Measurements from ENCODE around the gene DNAJB8.
A peak's percentile ranks its signal among the peaks of the same experiment; 100 is the strongest.

DNAJB8 gene

GRCh38 chr3:128461731-128462130 is 5.0 kb downstream of the DNAJB8 start:
- H3K4me1 Mint-ChIP-seq = no peaks in the 10 kb centered on the region
- no peak for TF ChIP-seq CTCF (IDR thresholded peaks at IDR 0.05; ENCODE audit: unreplicated experiment in 3 of 3)

GRCh38 chr3:128459461-128459820 is 7.2 kb downstream of the DNAJB8 start:
- Mint-ChIP-seq H3K4me3 (no peak overlapping the region), H3K27me3 (ENCODE audit: low read depth) (peaks cover 52% of the 10 kb centered on the region), H3K9me3 (no peaks in the 10 kb centered on the region), H3K4me1 (peaks cover 5% of the 10 kb centered on the region), H3K27ac (no peak overlapping the region), H3K36me3 (ENCODE audit: low read depth) (no peaks in the 10 kb centered on the region)
- TF ChIP-seq CTCF (IDR thresholded peaks at IDR 0.05; ENCODE audit: unreplicated experiment in 3 of 3) = no peak

More at GRCh38 chr3:128461731-128462130, 5.0 kb downstream of the DNAJB8 start:
- Mint-ChIP-seq H3K27ac (no peak overlapping the region), H3K4me3 (no peak overlapping the region), H3K9me3 (no peaks in the 10 kb centered on the region), H3K36me3 (ENCODE audit: low read depth) (no peaks in the 10 kb centered on the region), H3K27me3 (ENCODE audit: low read depth) (peaks cover 56% of the 10 kb centered on the region)

GRCh38 chr3:128458746-128459460 is 7.8 kb downstream of the DNAJB8 start:
- no peak for TF ChIP-seq CTCF (IDR thresholded peaks at IDR 0.05; ENCODE audit: unreplicated experiment in 3 of 3)
- Mint-ChIP-seq H3K9me3 (no peaks in the 10 kb centered on the region), H3K4me3 (no peak overlapping the region), H3K4me1 (peaks cover 5% of the 10 kb centered on the region), H3K27me3 (ENCODE audit: low read depth) (peaks cover 47% of the 10 kb centered on the region), H3K36me3 (ENCODE audit: low read depth) (no peaks in the 10 kb centered on the region), H3K27ac (no peak overlapping the region)

- Mint-ChIP-seq H3K27ac (peak overlapping the region; percentile 9 to 19 (median 14)), H3K9me3 (no peaks in the 10 kb centered on the region), H3K4me1 (peaks cover 5% of the 10 kb centered on the region), H3K36me3 (ENCODE audit: low read depth) (no peaks in the 10 kb centered on the region), H3K27me3 (ENCODE audit: low read depth) (peaks cover 40% of the 10 kb centered on the region), H3K4me3 (no peak overlapping the region)
- no peak for TF ChIP-seq CTCF (IDR thresholded peaks at IDR 0.05; ENCODE audit: unreplicated experiment in 3 of 3)
Observed at GRCh38 chr3:128457937-128458336, 8.8 kb downstream of the DNAJB8 start.

DNA sequence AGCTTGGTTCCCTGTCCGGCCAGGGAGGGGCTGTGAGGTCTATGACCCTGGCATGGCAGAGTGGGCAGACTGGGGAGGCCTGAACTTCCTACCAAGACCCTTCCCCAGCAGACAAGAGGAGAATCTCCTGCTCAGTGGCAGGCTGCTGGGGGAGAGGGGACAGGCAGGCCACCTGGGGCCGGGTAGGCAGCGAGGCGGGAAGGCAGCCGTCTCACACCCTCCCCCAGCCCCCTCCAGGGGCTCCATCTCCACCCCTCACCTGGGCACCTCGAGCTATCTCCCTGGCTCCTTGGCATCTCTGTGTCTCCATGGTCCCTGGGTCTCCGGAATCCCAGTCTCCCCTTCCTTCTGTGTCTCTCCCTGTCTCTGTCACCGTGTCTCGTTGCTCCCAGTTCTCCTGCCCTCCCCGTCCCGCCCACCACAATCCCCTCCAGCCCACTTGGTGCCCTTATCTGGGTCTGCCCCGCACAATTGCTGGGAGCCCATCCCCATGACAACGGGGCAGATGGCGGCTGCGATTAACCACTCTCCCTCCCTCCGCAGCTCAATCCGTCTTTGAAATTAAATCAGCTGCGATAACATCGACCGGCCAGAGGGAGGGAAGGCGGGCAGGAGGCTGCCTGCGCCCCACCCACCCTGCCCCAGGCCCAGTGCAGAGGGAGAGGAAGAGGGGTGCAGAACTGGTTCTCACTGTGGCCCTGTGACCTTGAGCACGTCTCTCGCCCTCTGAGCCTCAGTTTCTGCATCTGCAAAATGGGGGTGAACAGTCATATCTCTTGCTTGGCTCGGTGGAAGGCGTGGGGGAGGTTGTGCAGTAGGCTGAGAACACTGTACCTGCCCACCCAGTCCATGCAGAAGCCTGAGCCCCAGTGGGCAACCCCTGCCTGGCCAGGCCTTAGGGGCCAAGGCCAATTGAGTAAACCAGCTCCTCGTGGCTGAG is 9.6 kb downstream of the DNAJB8 start:
- no peak for TF ChIP-seq CTCF (IDR thresholded peaks at IDR 0.05; ENCODE audit: unreplicated experiment in 3 of 3)
- peaks cover 5% of the 10 kb centered on the region for H3K4me1 Mint-ChIP-seq
- H3K4me3 Mint-ChIP-seq = no peak overlapping the region
- no peaks in the 10 kb centered on the region for H3K36me3 Mint-ChIP-seq (ENCODE audit: low read depth)
- H3K27me3 Mint-ChIP-seq (ENCODE audit: low read depth) = peaks cover 32% of the 10 kb centered on the region
- H3K27ac Mint-ChIP-seq = no peak overlapping the region
- no peaks in the 10 kb centered on the region for H3K9me3 Mint-ChIP-seq

All from nephron (organoid).